ENCODE measurements around the gene DBNDD1. TPM values are rescaled to one million over a fixed set of nuclear protein-coding genes. Genes with fewer than 3 reads are reported as not detected.

Gene DBNDD1
- total RNA-seq, 4 donors from 2014 or later = 1.1 to 4.1 (median 3.5) TPM

DNA sequence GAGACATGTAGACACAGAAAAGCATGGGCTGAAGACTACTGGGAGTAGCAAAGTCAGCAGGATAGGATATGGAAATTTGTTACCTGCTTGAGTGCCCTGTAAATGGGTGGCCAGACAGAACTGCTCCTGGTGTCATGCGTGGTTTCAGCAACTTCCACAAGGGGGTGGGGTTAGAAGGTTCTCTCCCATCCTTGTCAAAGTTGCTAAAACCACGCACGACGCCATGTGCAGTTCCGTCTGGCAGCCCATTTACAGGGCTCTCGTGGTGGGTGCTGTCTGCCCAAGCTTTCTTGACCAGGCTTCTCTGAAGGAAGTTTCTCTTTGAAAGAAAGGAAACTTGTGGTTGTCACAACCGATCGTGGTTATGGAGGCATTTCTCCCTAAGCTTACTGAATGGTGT is 6.9 kb upstream of the DBNDD1 start:
- Histone ChIP-seq H3K4me3 (no peak overlapping the region), H3K9me3 (no peaks in the 10 kb centered on the region), H3K36me3 (peaks cover 0 to 15% of the 10 kb centered on the region in 2 donors), H3K4me1 (peaks cover 0 to 22% (median 0%) of the 10 kb centered on the region in 3 donors), H3K27ac (no peak overlapping the region), H3K27me3 (no peaks in the 10 kb centered on the region)
- TF ChIP-seq, protein P1, sequence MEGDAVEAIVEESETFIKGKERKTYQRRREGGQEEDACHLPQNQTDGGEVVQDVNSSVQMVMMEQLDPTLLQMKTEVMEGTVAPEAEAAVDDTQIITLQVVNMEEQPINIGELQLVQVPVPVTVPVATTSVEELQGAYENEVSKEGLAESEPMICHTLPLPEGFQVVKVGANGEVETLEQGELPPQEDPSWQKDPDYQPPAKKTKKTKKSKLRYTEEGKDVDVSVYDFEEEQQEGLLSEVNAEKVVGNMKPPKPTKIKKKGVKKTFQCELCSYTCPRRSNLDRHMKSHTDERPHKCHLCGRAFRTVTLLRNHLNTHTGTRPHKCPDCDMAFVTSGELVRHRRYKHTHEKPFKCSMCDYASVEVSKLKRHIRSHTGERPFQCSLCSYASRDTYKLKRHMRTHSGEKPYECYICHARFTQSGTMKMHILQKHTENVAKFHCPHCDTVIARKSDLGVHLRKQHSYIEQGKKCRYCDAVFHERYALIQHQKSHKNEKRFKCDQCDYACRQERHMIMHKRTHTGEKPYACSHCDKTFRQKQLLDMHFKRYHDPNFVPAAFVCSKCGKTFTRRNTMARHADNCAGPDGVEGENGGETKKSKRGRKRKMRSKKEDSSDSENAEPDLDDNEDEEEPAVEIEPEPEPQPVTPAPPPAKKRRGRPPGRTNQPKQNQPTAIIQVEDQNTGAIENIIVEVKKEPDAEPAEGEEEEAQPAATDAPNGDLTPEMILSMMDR (IDR thresholded peaks at IDR 0.05) = no peak
- ATAC-seq = no peak
- 76 to 88% methylated on average over 4 of the region's 8 CpGs for WGBS, 2 donors (ENCODE audit: low coverage in 1 of 2)

DNA sequence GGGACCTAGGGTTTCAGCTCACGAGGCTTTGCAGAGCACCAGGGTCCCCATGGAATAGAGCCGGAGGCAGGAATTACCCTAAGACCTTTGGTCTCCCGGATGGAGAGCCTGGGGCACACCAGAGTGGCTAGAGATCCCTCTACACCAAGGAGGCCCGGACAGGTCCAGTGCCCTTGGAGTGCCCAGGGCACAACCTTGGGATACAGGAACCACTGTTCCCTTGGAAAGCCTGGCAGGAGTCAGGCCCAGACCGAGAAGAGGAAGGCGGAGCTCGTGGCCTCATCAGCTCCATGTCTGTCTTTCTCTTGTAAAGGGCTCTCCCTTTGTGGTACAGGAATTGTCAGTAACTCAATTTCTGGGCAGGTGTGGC is 3.8 kb upstream of the DBNDD1 start:
- peak; percentile 9 for ATAC-seq
- Histone ChIP-seq H3K27ac (peak overlapping the region in 3 of 4 donors; percentile 69 to 80 (median 75)), H3K9me3 (no peaks in the 10 kb centered on the region), H3K4me3 (peak overlapping the region; percentile 71 to 74), H3K27me3 (no peaks in the 10 kb centered on the region), H3K4me1 (peaks cover 0 to 51% (median 13%) of the 10 kb centered on the region in 3 donors), H3K36me3 (peaks cover 0 to 5% of the 10 kb centered on the region in 2 donors)
- WGBS, 2 donors (ENCODE audit: low coverage in 1 of 2) = no CpG with 5 or more reads among the region's 7 CpGs
- TF ChIP-seq, protein P1 (IDR thresholded peaks at IDR 0.05) = no peak
- TF ChIP-seq POLR2A (IDR thresholded peaks at IDR 0.05) = no peak
- no peak for TF ChIP-seq EP300 (IDR thresholded peaks at IDR 0.05)
- no peak for TF ChIP-seq POLR2AphosphoS5 (IDR thresholded peaks at IDR 0.05)

GRCh38 chr16:90022209-90023077 is 3.2 kb upstream of the DBNDD1 start:
- Histone ChIP-seq H3K36me3 (no peaks in the 10 kb centered on the region), H3K9me3 (no peaks in the 10 kb centered on the region), H3K4me3 (peak overlapping the region; percentile 71 to 74), H3K27ac (peak overlapping the region in 3 of 4 donors; percentile 69 to 80 (median 75)), H3K4me1 (peaks cover 0 to 53% (median 13%) of the 10 kb centered on the region in 3 donors), H3K27me3 (no peaks in the 10 kb centered on the region)
- TF ChIP-seq POLR2A (IDR thresholded peaks at IDR 0.05) (peak; percentile 19 to 31), EP300 (IDR thresholded peaks at IDR 0.05) (no peak), POLR2AphosphoS5 (IDR thresholded peaks at IDR 0.05) (peak; percentile 42)
- TF ChIP-seq, protein P1 (IDR thresholded peaks at IDR 0.05) = peak in 1 of 4 experiments; percentile 14
- 0 to 40% methylated on average over 1 to 5 of the region's 57 CpGs for WGBS, 2 donors (ENCODE audit: low coverage in 1 of 2)
- ATAC-seq = peak; percentile 94

DNA sequence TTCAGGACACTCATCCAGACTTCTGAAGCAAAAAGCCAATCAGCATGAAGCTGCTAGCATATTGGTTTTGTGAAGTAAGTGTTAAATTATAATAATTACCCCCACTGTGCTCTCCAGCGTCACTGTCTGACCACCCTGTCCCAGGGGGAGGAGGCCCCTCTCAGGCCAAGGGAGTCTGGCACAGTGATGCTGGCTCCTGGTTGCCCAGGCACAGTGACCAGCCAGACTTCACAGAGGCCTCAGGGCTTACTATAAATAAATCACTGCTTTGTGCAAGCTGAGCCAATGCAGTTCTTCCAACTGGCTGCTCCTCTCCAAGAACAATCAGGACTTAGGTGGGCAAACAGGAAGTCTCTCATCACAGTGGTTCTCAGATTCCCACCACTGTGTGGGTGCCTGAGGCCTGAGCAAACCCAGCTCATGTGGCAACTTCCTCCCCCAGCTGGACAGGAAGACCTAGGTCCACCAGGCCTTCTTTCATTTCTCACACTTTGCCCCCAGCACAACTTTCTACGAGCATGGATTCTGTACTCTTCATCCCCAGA is 1.7 kb upstream of the DBNDD1 start:
- Histone ChIP-seq H3K4me3 (no peak overlapping the region), H3K9me3 (no peaks in the 10 kb centered on the region), H3K27ac (no peak overlapping the region), H3K27me3 (no peaks in the 10 kb centered on the region), H3K36me3 (no peaks in the 10 kb centered on the region), H3K4me1 (peaks cover 0 to 53% (median 13%) of the 10 kb centered on the region in 3 donors)
- no peak for ATAC-seq
- TF ChIP-seq, protein P1 (IDR thresholded peaks at IDR 0.05) = no peak
- TF ChIP-seq POLR2A (IDR thresholded peaks at IDR 0.05) (no peak), EP300 (IDR thresholded peaks at IDR 0.05) (no peak), POLR2AphosphoS5 (IDR thresholded peaks at IDR 0.05) (no peak)
- 100% methylated on average over 1 of the region's 2 CpGs for WGBS, 2 donors (ENCODE audit: low coverage in 1 of 2)
